ENCODE data around the gene AKAP9. TPM values are rescaled to one million over a fixed set of nuclear protein-coding genes. Genes with fewer than 3 reads are reported as not detected.

The AKAP9 gene
- total and polyA plus RNA-seq, 9 of the 15 experiments (the other 6 are each of a cell fraction or from before 2014, with no cell fraction given) = 25.5 to 80.9 (median 46.3) TPM

GRCh38 chr7:92002720-92003119 is 62.1 kb downstream of the AKAP9 start:
- H3K27me3 ChIP-seq (ENCODE audit: control insufficient read depth in 2 of 2, insufficient read depth in 2 of 2, low read length in 2 of 2) = no peaks in the 10 kb centered on the region
- no peak overlapping the region for H3K27ac ChIP-seq (ENCODE audit: extremely low read depth, low read depth, low read length)
- DNase-seq (ENCODE audit: extremely low read depth in 1 of 4, low spot score in 3 of 4) (no peak), ATAC-seq (no peak), FAIRE-seq (no peak)
- 0 out of 2 replicates have a peak, but pooled peaks cover 2% of the 10 kb centered on the region for H3K9me3 ChIP-seq (replicated peaks; ENCODE audit: control insufficient read depth, insufficient read depth, low read depth, low read length)
- H3K9ac ChIP-seq (ENCODE audit: insufficient read depth in 1 of 2, low read depth in 2 of 2, low read length in 2 of 2) = no peak overlapping the region
- POLR2A ChIA-PET = interaction anchor here (1.1 kb wide), 1 partner anchor 16 kb away, joined by 3 read pairs; no protein-coding TSS in a partner anchor
- H3K9me1 ChIP-seq (ENCODE audit: control insufficient read depth, insufficient read depth, low read length) = no peaks in the 10 kb centered on the region
- H3K36me3 ChIP-seq (ENCODE audit: control insufficient read depth, insufficient read depth, low read length) = peaks cover 30% of the 10 kb centered on the region
- BruUV-seq (replicated peaks) = no TSS peak
- H3K4me2 ChIP-seq (ENCODE audit: insufficient read depth, low read length) = no peak overlapping the region
- no peak overlapping the region for H3K4me3 ChIP-seq
- in situ Hi-C loops (cut with MboI) = no loop called here
- H3K4me1 ChIP-seq (replicated peaks in 1 of 2; ENCODE audit: control insufficient read depth in 2 of 2, insufficient read depth in 2 of 2, low read length in 2 of 2) = no peaks in the 10 kb centered on the region
- 95% methylated on average over 1 of the region's 1 CpG for WGBS (ENCODE audit: insufficient coverage, low coverage, missing lambda C conversion rate)
- no peak for TF ChIP-seq ZFP1 (CRISPR knock-in tag; IDR thresholded peaks at IDR 0.05)
- intact Hi-C loops (cut with micrococcal nuclease) = no loop called here
- H2AFZ ChIP-seq (ENCODE audit: low read depth, low read length) = no peak overlapping the region
- no peaks in the 10 kb centered on the region for H3K79me2 ChIP-seq (ENCODE audit: control insufficient read depth, insufficient read depth, low read length)
- CTCF ChIA-PET (ENCODE audit: low intra/inter-chr PET ratio) = no interaction called here
- no peaks in the 10 kb centered on the region for H4K20me1 ChIP-seq (replicated peaks; ENCODE audit: control insufficient read depth, insufficient read depth, low read length)

- FAIRE-seq (no peak), DNase-seq (ENCODE audit: extremely low read depth in 1 of 4, low spot score in 3 of 4) (no peak), ATAC-seq (no peak)
- peaks cover 17% of the 10 kb centered on the region; the same call in 2 of the 3 replicates for H3K36me3 ChIP-seq (ENCODE audit: control insufficient read depth, insufficient read depth, low read length)
- H3K4me2 ChIP-seq (ENCODE audit: insufficient read depth, low read length) = no peak overlapping the region
- 97% methylated on average over 2 of the region's 2 CpGs for WGBS (ENCODE audit: insufficient coverage, low coverage, missing lambda C conversion rate)
- H3K4me1 ChIP-seq (replicated peaks in 1 of 2; ENCODE audit: control insufficient read depth in 2 of 2, insufficient read depth in 2 of 2, low read length in 2 of 2) = no peaks in the 10 kb centered on the region
- no peak overlapping the region for H3K9ac ChIP-seq (ENCODE audit: insufficient read depth in 1 of 2, low read depth in 2 of 2, low read length in 2 of 2)
- H3K4me3 ChIP-seq = no peak overlapping the region
- intact Hi-C loops (cut with micrococcal nuclease) = no loop called here
- no peaks in the 10 kb centered on the region for H4K20me1 ChIP-seq (replicated peaks; ENCODE audit: control insufficient read depth, insufficient read depth, low read length)
- no peaks in the 10 kb centered on the region for H3K9me1 ChIP-seq (ENCODE audit: control insufficient read depth, insufficient read depth, low read length)
- no peaks in the 10 kb centered on the region for H3K79me2 ChIP-seq (ENCODE audit: control insufficient read depth, insufficient read depth, low read length)
- ChIA-PET POLR2A (interaction anchor here (1.6 kb wide), 1 partner anchor 9 kb away, joined by 5 read pairs; no protein-coding TSS in a partner anchor), CTCF (ENCODE audit: low intra/inter-chr PET ratio) (no interaction called here)
- H2AFZ ChIP-seq (ENCODE audit: low read depth, low read length) = no peak overlapping the region
- H3K27me3 ChIP-seq (ENCODE audit: control insufficient read depth in 2 of 2, insufficient read depth in 2 of 2, low read length in 2 of 2) = no peaks in the 10 kb centered on the region
- in situ Hi-C loops (cut with MboI) = no loop called here
- no peak overlapping the region for H3K27ac ChIP-seq (ENCODE audit: extremely low read depth, low read depth, low read length)
- peaks cover 2% of the 10 kb centered on the region; the same call in 1 of the 2 replicates for H3K9me3 ChIP-seq (replicated peaks; ENCODE audit: control insufficient read depth, insufficient read depth, low read depth, low read length)
- no peak for TF ChIP-seq NCOA6 (IDR thresholded peaks at IDR 0.05)
- TF ChIP-seq ZNF143 (CRISPR knock-in tag; IDR thresholded peaks at IDR 0.05) = no peak
- TF ChIP-seq MBD2 (IDR thresholded peaks at IDR 0.05; ENCODE audit: borderline replicate concordance, low read depth) = no peak
- TF ChIP-seq CTBP1 (IDR thresholded peaks at IDR 0.05; ENCODE audit: borderline replicate concordance) = no peak
- BruUV-seq (replicated peaks) = no TSS peak
These were observed 65.4 kb downstream of the AKAP9 start for GRCh38 chr7:92006046-92006445.
